T-cell (primary cell): ENCODE data around the gene TRAPPC12. TPM values are rescaled to one million over a fixed set of nuclear protein-coding genes. Genes with fewer than 3 reads are reported as not detected.

Experiments
- ATAC-seq, 4 experiments: fragments of 200-7000 bp in 3 of 4; fragments of 150-1000 bp in 1 of 4; cut with Tn5 transposase; replicated peaks in 1 of 4; 1 replicate in 3 of 4; 2 replicates in 1 of 4; pipeline ENCODE4 v1.10.0; 2021; ENCODE audit warnings: moderate library complexity in 3 of 4, mild to moderate bottlenecking in 2 of 4, moderate number of reproducible peaks in 1 of 4
- CTCF ChIA-PET, 2 donors: fragments of 300-600 bp; sonication (Branson Sonifier 250); formaldehyde crosslinking; loops; one replicate each; lab custom pipeline; 2022; ENCODE audit warnings: antibody characterized with exemption in 2 of 2; lab: Charles Lee
- POLR2A ChIA-PET, 2 donors: fragments of 300-600 bp; sonication (Branson Sonifier 250); formaldehyde crosslinking; loops; one replicate each; lab custom pipeline; 2022; ENCODE audit warnings: antibody characterized with exemption in 2 of 2; lab: Charles Lee
- DNase-seq, 35 experiments: peaks; one replicate each; pipeline versions ENCODE4 v3.0.0 to v3.0.0-alpha.2; 2013 to 2023
- H3K27ac ChIP-seq: one replicate; pipeline ENCODE4 v1.5.1; 2013; ENCODE audit warnings: low read length
- H3K27me3 ChIP-seq, 2 experiments: replicated peaks in 1 of 2; 1 replicate in 1 of 2; 2 replicates in 1 of 2; pipeline versions ENCODE4 v1.6.1 to v1.7.0; 2013; ENCODE audit warnings: low read length in 1 of 2, mixed read lengths in 1 of 2; ENCODE audit not compliant: control insufficient read depth in 2 of 2, insufficient read depth in 2 of 2; ENCODE audit errors: extremely low read depth in 1 of 2
- H3K36me3 ChIP-seq, 2 donors: 1 replicate in 1 of 2; 2 replicates in 1 of 2; pipeline versions ENCODE4 v1.6.1 to v1.7.0; 2013; ENCODE audit warnings: low read length in 1 of 2; ENCODE audit not compliant: control insufficient read depth in 2 of 2, insufficient read depth in 1 of 2; ENCODE audit errors: extremely low read depth in 1 of 2
- H3K4me1 ChIP-seq, 2 experiments: 1 replicate in 1 of 2; 2 replicates in 1 of 2; pipeline versions ENCODE4 v1.6.1 to v1.7.0; 2013; ENCODE audit warnings: low read length in 2 of 2, mixed read lengths in 1 of 2; ENCODE audit not compliant: insufficient read depth in 2 of 2, control insufficient read depth in 1 of 2; ENCODE audit errors: extremely low read depth in 1 of 2
- H3K4me3 ChIP-seq, 2 donors: 1 replicate in 1 of 2; 2 replicates in 1 of 2; pipeline versions ENCODE4 v1.5.1 to v1.7.0; 2013; ENCODE audit warnings: mild to moderate bottlenecking in 2 of 2, low read length in 1 of 2, moderate library complexity in 1 of 2; ENCODE audit not compliant: control insufficient read depth in 1 of 2; ENCODE audit errors: extremely low read depth in 1 of 2
- H3K9me3 ChIP-seq: 2 replicates; pipeline ENCODE4 v1.7.0; 2013
- H3K27ac Mint-ChIP-seq, 2 donors: one replicate each; pipeline ENCODE4 v1.8.0; 2020 to 2021; ENCODE audit warnings: mild to moderate bottlenecking in 2 of 2, mixed read lengths in 2 of 2
- H3K27me3 Mint-ChIP-seq, 2 donors: one replicate each; pipeline ENCODE4 v1.8.0; 2021 to 2022; ENCODE audit warnings: mixed read lengths in 2 of 2
- H3K36me3 Mint-ChIP-seq: one replicate; pipeline ENCODE4 v1.8.0; 2021; ENCODE audit warnings: mixed read lengths
- H3K4me1 Mint-ChIP-seq, 3 donors: one replicate each; pipeline ENCODE4 v1.8.0; 2020 to 2022; ENCODE audit warnings: mixed read lengths in 3 of 3, mild to moderate bottlenecking in 1 of 3
- H3K4me3 Mint-ChIP-seq, 3 donors: one replicate each; pipeline ENCODE4 v1.8.0; 2020 to 2022; ENCODE audit warnings: mild to moderate bottlenecking in 3 of 3, mixed read lengths in 3 of 3, moderate library complexity in 3 of 3
- H3K9me3 Mint-ChIP-seq, 3 donors: one replicate each; pipeline ENCODE4 v1.8.0; 2020 to 2022; ENCODE audit warnings: mixed read lengths in 3 of 3
- WGBS: methylation state at CpG from one replicate; pipeline ENCODE4 v1.1.5; 2013; ENCODE audit warnings: missing lambda C conversion rate; ENCODE audit not compliant: insufficient coverage; 5-methylcytosine and 5-hydroxymethylcytosine counted together
- total RNA-seq, 35 experiments: library from RNA in 6 of 35; stranded (reverse) in 6 of 35; fragments of 120-200 nt in 1 of 35; gene quantifications; one replicate each; pipeline versions ENCODE4 v1.2.1 to v1.2.4 and lab custom pipeline; 2013 to 2026

The TRAPPC12 gene
- total RNA-seq, 5 donors from 2014 or later (not counting 1 experiment from before 2014, with no cell fraction given), result 103 to 158 (median 152) TPM

DNA sequence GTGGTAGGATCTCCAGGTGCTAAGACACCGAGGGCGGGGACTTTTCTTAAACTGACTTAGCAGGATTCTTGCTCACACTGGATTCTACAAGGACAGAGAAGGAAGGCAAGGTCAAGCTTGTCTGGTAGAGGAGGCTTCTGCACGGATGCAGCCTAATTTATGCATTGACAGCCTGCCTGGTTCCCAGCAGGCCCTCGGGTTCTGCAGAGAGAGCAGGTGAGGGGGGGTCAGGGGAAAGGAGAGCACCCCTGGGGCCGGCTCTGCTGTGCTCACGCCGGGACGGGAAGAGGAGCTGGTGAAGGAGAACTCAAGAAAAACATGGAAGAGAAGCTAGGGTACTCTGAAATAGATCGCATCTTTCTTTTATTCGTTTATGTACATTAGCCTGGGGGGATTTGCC lies 93.5 kb downstream of the TRAPPC12 start:
- H3K4me3 Mint-ChIP-seq, result no peak overlapping the region
- ATAC-seq (no peak), DNase-seq (no peak)
- WGBS, result 94% methylated on average over 4 of the region's 10 CpGs
- H3K27ac ChIP-seq, result no peak overlapping the region
- ChIA-PET POLR2A (interaction anchor here (0.6 to 0.7 kb wide), 3 partner anchors 26 to 117 kb away, joined by 3 read pairs; no protein-coding TSS in a partner anchor), CTCF (interaction anchor here in 1 of 2 donors (1.2 to 1.6 kb wide), 3 partner anchors 9 to 12 kb away, joined by 3 to 5 read pairs (median 4); no protein-coding TSS in a partner anchor)
- H3K9me3 ChIP-seq, result no peaks in the 10 kb centered on the region
- H3K27ac Mint-ChIP-seq, result no peak overlapping the region
- peaks cover 53% of the 10 kb centered on the region for H3K36me3 Mint-ChIP-seq
- no peak overlapping the region for H3K4me3 ChIP-seq
- H3K36me3 ChIP-seq, result peaks cover 18 to 78% of the 10 kb centered on the region in 2 donors
- H3K4me1 ChIP-seq, result no peaks in the 10 kb centered on the region
- no peaks in the 10 kb centered on the region for H3K27me3 ChIP-seq
- H3K9me3 Mint-ChIP-seq, result no peaks in the 10 kb centered on the region
- no peaks in the 10 kb centered on the region for H3K4me1 Mint-ChIP-seq
- H3K27me3 Mint-ChIP-seq, result no peaks in the 10 kb centered on the region

DNA sequence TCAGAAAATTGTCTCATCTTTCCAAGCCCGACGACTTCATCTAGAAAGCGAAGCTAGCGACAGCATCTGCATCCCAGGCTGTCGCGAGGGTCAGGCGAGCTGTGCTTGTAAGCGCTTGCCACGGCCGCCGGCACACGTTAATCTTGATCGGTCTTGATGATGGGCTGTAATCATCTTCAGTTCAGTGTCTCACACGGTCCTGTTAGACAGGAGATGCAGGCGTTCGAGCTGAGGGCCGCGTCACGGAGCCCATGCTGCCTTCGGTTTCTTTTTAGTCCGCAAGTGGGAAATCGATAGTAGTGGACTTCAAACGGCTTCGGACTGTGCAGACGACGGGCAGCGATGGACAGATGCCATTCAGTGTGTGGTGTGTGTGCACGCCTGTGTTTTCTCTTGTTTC lies 96.3 kb downstream of the TRAPPC12 start:
- Histone ChIP-seq H3K27me3 (no peaks in the 10 kb centered on the region), H3K4me3 (no peak overlapping the region), H3K27ac (no peak overlapping the region), H3K9me3 (no peaks in the 10 kb centered on the region), H3K4me1 (no peaks in the 10 kb centered on the region), H3K36me3 (peaks cover 10 to 65% of the 10 kb centered on the region in 2 donors)
- peaks cover 45% of the 10 kb centered on the region for H3K36me3 Mint-ChIP-seq
- 98% methylated on average over 27 of the region's 28 CpGs for WGBS
- DNase-seq, result no peak
- H3K27ac Mint-ChIP-seq, result no peak overlapping the region
- peaks cover 0 to 11% (median 7%) of the 10 kb centered on the region in 3 donors for H3K4me1 Mint-ChIP-seq
- ChIA-PET CTCF (no interaction called here), POLR2A (no interaction called here)
- H3K4me3 Mint-ChIP-seq, result no peak overlapping the region
- no peaks in the 10 kb centered on the region for H3K9me3 Mint-ChIP-seq
- no peak for ATAC-seq
- no peaks in the 10 kb centered on the region for H3K27me3 Mint-ChIP-seq

DNA sequence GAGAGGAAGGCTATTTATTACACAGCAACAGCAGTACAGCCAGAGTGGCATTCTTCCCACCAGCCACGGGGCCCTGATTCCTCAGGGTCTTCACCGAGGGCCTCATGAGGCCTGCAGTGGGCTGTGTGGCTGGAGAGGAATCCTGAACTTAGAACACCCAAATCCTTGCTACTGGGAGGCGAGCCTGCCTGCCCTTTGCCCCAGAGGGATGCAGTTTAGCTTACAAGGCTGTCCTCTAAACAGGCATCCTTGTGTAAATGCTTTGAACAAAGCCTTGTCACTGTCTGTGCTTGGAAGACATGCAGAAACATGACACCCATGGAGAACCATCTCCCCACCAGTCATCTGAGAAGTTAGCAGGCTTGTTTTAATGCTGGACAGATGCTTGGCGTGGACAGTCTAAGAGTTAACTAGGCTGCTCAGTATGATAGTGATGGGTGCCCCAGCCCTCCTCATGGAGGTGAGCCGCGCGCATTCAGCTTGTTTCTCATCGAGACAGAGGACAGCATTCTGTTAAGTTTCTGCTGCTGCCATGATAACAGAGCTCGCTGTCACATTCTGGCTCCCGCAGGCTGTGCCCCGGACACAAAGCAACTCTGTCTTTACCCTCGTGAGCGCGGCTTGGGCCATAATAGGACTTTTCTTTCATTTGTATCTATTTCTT lies 97.0 kb downstream of the TRAPPC12 start:
- Mint-ChIP-seq H3K9me3 (no peaks in the 10 kb centered on the region), H3K4me1 (peaks cover 0 to 11% (median 7%) of the 10 kb centered on the region in 3 donors), H3K4me3 (no peak overlapping the region), H3K27me3 (no peaks in the 10 kb centered on the region), H3K27ac (no peak overlapping the region), H3K36me3 (peaks cover 44% of the 10 kb centered on the region)
- POLR2A ChIA-PET, result no interaction called here
- H3K36me3 ChIP-seq, result peaks cover 10 to 58% of the 10 kb centered on the region in 2 donors
- no peak overlapping the region for H3K27ac ChIP-seq
- H3K9me3 ChIP-seq, result no peaks in the 10 kb centered on the region
- no peaks in the 10 kb centered on the region for H3K4me1 ChIP-seq
- no peaks in the 10 kb centered on the region for H3K27me3 ChIP-seq
- ATAC-seq (no peak), DNase-seq (no peak)
- CTCF ChIA-PET, result no interaction called here
- WGBS, result 87% methylated on average over 5 of the region's 14 CpGs
- no peak overlapping the region for H3K4me3 ChIP-seq

DNA sequence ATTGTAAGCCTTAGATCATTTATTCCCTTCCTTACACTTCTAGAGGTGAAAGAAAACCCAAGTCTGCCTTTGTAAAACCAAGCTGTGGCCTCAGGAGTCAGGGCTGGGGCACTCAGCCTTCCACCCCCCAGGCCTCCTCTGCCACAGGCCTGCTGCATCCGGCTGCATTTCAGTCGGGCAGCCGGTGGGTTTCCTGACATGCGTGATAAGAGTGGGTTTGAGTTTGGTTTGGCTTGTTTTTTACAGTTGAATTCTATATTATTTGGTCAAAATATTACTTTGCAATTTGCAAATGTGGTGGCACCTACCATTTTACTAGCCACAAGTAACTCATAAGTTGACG lies 97.5 kb downstream of the TRAPPC12 start:
- no CpG with 5 or more reads among the region's 5 CpGs for WGBS
- H3K27me3 Mint-ChIP-seq, result no peaks in the 10 kb centered on the region
- no peaks in the 10 kb centered on the region for H3K9me3 ChIP-seq
- no peak for ATAC-seq
- H3K36me3 ChIP-seq, result peaks cover 10 to 53% of the 10 kb centered on the region in 2 donors
- H3K9me3 Mint-ChIP-seq, result no peaks in the 10 kb centered on the region
- no peak overlapping the region for H3K27ac ChIP-seq
- H3K27ac Mint-ChIP-seq, result no peak overlapping the region
- ChIA-PET CTCF (no interaction called here), POLR2A (no interaction called here)
- H3K4me1 ChIP-seq, result no peaks in the 10 kb centered on the region
- H3K4me3 Mint-ChIP-seq, result no peak overlapping the region
- DNase-seq, result no peak
- H3K4me3 ChIP-seq, result no peak overlapping the region
- H3K4me1 Mint-ChIP-seq, result peaks cover 0 to 11% (median 7%) of the 10 kb centered on the region in 3 donors
- H3K27me3 ChIP-seq, result no peaks in the 10 kb centered on the region
- peaks cover 40% of the 10 kb centered on the region for H3K36me3 Mint-ChIP-seq

DNA sequence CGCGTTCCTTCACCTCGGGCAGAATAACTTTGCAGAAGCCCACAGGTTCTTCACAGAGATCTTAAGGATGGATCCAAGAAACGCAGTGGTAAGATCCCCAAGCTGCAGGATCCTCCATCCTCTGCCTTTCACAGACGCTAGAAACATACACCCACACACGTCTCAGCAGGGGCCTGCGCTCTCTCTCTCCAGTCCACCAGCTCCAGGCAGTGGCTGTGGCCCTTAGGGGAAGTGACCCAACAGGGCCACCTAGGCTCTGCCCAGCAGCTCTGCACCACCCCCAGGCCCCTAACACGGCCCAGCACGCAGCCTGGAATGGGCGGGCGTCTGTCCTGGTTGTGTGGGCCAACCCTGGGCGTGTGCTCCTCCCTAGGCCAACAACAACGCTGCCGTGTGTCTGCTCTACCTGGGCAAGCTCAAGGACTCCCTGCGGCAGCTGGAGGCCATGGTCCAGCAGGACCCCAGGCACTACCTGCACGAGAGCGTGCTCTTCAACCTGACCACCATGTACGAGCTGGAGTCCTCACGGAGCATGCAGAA lies 99.4 kb downstream of the TRAPPC12 start:
- Histone ChIP-seq H3K27me3 (no peaks in the 10 kb centered on the region), H3K4me3 (no peak overlapping the region), H3K36me3 (peaks cover 4 to 43% of the 10 kb centered on the region in 2 donors), H3K27ac (no peak overlapping the region), H3K4me1 (no peaks in the 10 kb centered on the region), H3K9me3 (no peaks in the 10 kb centered on the region)
- H3K4me3 Mint-ChIP-seq, result no peak overlapping the region
- WGBS, result 93% methylated on average over 17 of the region's 19 CpGs
- no peaks in the 10 kb centered on the region for H3K9me3 Mint-ChIP-seq
- no peak overlapping the region for H3K27ac Mint-ChIP-seq
- DNase-seq (no peak), ATAC-seq (no peak)
- CTCF ChIA-PET, result interaction anchor here in 1 of 2 donors (0.5 to 0.6 kb wide), 2 partner anchors 82 to 174 kb away, joined by 6 to 7 read pairs; no protein-coding TSS in a partner anchor
- no peaks in the 10 kb centered on the region for H3K27me3 Mint-ChIP-seq
- POLR2A ChIA-PET, result no interaction called here
- peaks cover 26% of the 10 kb centered on the region for H3K36me3 Mint-ChIP-seq
- H3K4me1 Mint-ChIP-seq, result peaks cover 0 to 17% (median 11%) of the 10 kb centered on the region in 3 donors

DNA sequence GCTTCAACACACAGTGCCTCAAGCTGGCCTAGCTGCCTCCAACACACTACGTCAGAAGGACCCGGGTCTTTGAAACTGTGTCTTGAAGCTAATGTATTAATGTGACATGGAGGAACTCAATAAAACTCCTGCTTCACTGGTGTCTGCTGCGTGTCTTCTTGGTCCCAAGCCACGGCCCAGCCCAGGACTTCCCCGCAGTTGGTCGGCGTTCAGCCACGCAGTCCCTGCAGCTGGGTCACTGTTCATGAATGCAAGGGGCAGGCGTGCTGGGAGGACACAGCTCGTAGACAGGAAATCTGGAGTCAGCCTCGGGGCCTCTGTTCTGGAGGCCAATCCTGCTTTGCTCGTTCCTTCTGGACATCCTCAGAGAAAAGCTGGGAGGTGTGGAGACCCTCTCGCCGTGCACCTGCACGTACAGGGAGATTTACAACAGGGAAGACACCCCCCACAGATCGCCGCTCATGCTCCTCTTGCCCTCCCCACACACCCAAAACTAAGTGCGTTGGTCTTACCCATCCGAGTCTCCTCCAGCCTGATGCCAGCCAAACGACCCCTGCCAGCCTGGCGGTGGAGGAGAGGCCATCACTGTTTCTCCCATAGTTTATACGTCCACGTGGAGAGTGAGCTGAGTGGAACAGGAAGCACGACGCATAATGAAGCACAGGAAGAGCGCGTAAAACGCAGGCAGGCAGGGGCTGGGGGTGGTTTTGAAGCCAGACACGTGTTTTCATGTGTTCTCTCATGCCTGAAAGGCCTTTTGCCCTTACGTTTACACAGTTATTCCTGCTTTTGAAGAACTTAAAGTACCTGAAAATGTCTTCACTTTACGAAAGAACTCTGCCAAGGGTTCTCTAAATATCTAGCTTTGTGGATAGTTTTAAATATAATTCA lies 100.2 kb downstream of the TRAPPC12 start:
- Mint-ChIP-seq H3K27ac (peak overlapping the region in 1 of 2 donors; percentile 37), H3K27me3 (no peaks in the 10 kb centered on the region), H3K9me3 (no peaks in the 10 kb centered on the region), H3K4me1 (peaks cover 0 to 17% (median 11%) of the 10 kb centered on the region in 3 donors), H3K36me3 (peaks cover 20% of the 10 kb centered on the region), H3K4me3 (no peak overlapping the region)
- H3K9me3 ChIP-seq, result no peaks in the 10 kb centered on the region
- ChIA-PET CTCF (interaction anchor here in 1 of 2 donors (0.5 to 0.6 kb wide), 2 partner anchors 81 to 173 kb away, joined by 6 to 7 read pairs; no protein-coding TSS in a partner anchor), POLR2A (no interaction called here)
- no peak overlapping the region for H3K27ac ChIP-seq
- H3K4me3 ChIP-seq, result no peak overlapping the region
- DNase-seq, result no peak
- no peaks in the 10 kb centered on the region for H3K27me3 ChIP-seq
- H3K36me3 ChIP-seq, result peaks cover 4 to 39% of the 10 kb centered on the region in 2 donors
- no peak for ATAC-seq
- WGBS, result 86% methylated on average over 19 of the region's 31 CpGs
- no peaks in the 10 kb centered on the region for H3K4me1 ChIP-seq
